Measurements from ENCODE around the gene FOXI3.
"Not testable (repeated sequence)": the region's sequence is repeated elsewhere in the genome, so short reads cannot be mapped to it uniquely, and the experiment has no call there.

Gene FOXI3

GRCh38 chr2:88437010-88437409, 15.5 kb downstream of the FOXI3 start:
- no peak for DNase-seq

GRCh38 chr2:88429929-88430328, 22.6 kb downstream of the FOXI3 start:
- DNase-seq = no peak

- no peak for DNase-seq
Measured at GRCh38 chr2:88423733-88424132, 28.8 kb downstream of the FOXI3 start.

GRCh38 chr2:88419051-88419450, 33.4 kb downstream of the FOXI3 start:
- not testable (repeated sequence) for DNase-seq

- DNase-seq = no peak
Measured at GRCh38 chr2:88416016-88416663, 36.4 kb downstream of the FOXI3 start.

GRCh38 chr2:88408870-88409269, 43.6 kb downstream of the FOXI3 start:
- DNase-seq = not testable (repeated sequence)

- DNase-seq = no peak
Measured at GRCh38 chr2:88400037-88400767, 52.3 kb downstream of the FOXI3 start.

- no peak for DNase-seq
Measured at GRCh38 chr2:88398180-88398579, 54.3 kb downstream of the FOXI3 start.
